Neural progenitor cell (in vitro differentiated cells): Measurements from ENCODE around the gene PMEPA1.

Experiments used
- EZH2 ChIP-seq: fragments of 200-600 bp; sonication (generic); IDR thresholded peaks from 2 replicates; pipeline ENCODE4 v1.6.1; 2017; ENCODE audit warnings: antibody characterized with exemption, mild to moderate bottlenecking, moderate library complexity
- TF ChIP-seq, protein P1 (sequence below): fragments of 200-600 bp; sonication (generic); IDR thresholded peaks from 2 replicates; pipeline ENCODE4 v1.5.1; 2017; ENCODE audit warnings: antibody characterized with exemption, mild to moderate bottlenecking

DNA sequence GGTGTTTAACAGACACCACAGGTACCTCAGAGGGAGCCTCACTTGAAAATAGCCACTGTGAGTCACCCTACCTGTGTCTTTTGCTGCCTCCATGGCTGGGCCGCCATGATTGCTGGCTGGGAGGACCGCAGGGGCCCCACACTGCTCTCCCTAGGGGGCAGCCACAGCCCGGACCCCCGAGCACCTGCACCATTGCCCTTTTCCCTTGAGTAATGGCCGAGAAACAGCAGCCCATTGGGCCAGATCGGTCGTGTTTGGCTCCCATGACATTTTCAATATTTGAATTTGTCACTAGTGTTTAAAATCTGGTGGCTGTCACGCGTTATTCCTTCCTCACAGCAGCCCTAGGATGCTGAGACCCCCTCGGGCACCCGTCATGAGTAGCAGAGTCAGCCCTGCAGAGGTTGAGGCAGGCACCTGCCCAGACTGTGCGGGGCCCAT, 96.3 kb downstream of the PMEPA1 start:
- no peak for TF ChIP-seq EZH2
- TF ChIP-seq, protein P1, sequence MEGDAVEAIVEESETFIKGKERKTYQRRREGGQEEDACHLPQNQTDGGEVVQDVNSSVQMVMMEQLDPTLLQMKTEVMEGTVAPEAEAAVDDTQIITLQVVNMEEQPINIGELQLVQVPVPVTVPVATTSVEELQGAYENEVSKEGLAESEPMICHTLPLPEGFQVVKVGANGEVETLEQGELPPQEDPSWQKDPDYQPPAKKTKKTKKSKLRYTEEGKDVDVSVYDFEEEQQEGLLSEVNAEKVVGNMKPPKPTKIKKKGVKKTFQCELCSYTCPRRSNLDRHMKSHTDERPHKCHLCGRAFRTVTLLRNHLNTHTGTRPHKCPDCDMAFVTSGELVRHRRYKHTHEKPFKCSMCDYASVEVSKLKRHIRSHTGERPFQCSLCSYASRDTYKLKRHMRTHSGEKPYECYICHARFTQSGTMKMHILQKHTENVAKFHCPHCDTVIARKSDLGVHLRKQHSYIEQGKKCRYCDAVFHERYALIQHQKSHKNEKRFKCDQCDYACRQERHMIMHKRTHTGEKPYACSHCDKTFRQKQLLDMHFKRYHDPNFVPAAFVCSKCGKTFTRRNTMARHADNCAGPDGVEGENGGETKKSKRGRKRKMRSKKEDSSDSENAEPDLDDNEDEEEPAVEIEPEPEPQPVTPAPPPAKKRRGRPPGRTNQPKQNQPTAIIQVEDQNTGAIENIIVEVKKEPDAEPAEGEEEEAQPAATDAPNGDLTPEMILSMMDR, result no peak
